ENCODE measurements around the gene CLNK. TPM values are rescaled to one million over a fixed set of nuclear protein-coding genes. Genes with fewer than 3 reads are reported as not detected.

Gene CLNK
- total RNA-seq, 1 experiment from 2014 or later: not detected

DNA sequence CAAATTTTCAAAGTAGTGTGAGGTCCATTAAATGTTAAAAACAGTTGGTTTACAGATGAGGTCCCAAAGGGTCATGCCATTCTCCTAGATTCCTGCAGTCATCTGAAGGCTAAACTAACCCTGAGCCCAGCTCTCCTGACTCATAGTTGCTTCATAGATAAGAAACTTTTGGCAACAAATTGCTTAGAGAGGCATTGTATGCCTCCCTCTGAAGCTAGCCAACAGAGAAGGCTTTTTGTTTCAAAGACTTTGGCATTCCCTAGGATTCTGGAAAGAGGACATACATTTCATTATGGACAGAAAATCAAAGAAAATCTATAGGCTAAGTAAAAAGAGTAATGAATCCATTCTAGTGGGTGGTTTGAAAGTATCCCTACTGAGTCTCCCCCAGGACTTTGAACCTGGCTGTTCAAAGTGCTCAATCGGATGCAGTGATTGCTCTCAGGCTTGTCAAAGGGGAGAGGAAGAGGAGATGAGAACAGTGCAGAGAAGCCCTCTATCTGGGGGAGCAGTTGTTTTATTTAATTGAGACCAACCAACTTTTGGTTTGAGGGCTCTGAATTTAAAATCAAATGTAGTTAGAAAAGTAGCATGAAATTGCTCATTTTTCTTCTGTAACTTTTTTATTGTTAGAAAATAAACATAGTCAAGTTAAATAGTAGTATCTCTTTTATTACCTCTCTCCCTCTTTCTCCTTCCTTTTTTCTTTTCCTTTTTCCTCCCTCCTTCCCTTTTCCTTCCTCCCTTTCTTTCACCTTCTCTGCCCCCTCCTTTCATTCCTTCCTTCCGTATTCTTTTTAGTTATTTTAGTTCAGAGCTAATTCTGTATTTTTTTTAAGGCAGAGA is 155.1 kb downstream of the CLNK start:
- Histone ChIP-seq H3K27ac (no peak overlapping the region), H3K4me3 (no peak overlapping the region), H3K9me3 (replicated peaks) (no peaks in the 10 kb centered on the region; the same call in 1 of the 2 replicates), H3K27me3 (peaks cover 33% of the 10 kb centered on the region), H3K4me1 (no peaks in the 10 kb centered on the region), H3K36me3 (no peaks in the 10 kb centered on the region)
- no peak for DNase-seq

- H3K27ac ChIP-seq: no peak overlapping the region
- H3K27me3 ChIP-seq: peaks cover 27% of the 10 kb centered on the region
- no peaks in the 10 kb centered on the region for H3K4me1 ChIP-seq
- H3K36me3 ChIP-seq: no peaks in the 10 kb centered on the region
- DNase-seq: no peak
- H3K4me3 ChIP-seq: no peak overlapping the region
- H3K9me3 ChIP-seq (replicated peaks): no peaks in the 10 kb centered on the region
Measured at GRCh38 chr4:10527438-10527837, 157.1 kb downstream of the CLNK start.

DNA sequence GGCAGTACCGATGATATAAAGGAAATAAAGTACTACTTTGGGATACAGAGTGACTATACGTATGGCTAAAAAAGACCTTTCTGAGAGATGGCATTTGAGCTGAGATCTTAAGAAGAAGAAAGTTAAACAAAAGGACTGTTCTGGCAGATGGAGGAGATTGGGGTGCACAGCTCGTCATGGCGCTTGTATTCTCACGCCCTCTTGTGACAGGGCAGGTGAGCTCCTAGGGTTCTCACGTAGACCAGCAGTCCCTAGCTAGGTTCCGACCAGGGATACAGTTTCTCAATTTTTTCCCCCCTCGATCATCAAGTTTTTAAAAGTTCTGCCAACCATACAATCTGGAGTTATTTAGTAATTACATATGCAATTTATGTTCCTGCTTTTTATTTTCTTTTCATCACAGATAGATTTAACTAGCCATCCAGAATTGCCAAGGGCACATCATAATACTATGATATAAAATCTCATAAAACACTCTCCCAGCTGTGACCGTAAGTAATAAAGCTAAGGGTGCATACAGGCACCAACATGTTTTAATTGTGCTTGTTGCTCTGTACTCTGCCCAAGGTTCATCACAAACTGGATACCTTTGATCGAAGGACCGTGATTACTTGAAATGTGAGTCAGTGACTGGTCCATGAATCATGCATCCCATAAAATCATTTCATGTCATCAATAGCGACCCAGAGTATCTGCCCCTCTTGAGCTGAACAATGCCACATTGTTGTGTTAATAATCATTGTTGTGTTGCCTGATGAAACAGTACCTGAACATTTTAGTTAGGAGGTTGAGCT is 157.9 kb downstream of the CLNK start:
- H3K4me1 ChIP-seq: no peaks in the 10 kb centered on the region
- DNase-seq: no peak
- no peaks in the 10 kb centered on the region for H3K36me3 ChIP-seq
- H3K4me3 ChIP-seq: no peak overlapping the region
- H3K9me3 ChIP-seq (replicated peaks): no peaks in the 10 kb centered on the region
- no peak overlapping the region for H3K27ac ChIP-seq
- H3K27me3 ChIP-seq: peaks cover 19% of the 10 kb centered on the region

DNA sequence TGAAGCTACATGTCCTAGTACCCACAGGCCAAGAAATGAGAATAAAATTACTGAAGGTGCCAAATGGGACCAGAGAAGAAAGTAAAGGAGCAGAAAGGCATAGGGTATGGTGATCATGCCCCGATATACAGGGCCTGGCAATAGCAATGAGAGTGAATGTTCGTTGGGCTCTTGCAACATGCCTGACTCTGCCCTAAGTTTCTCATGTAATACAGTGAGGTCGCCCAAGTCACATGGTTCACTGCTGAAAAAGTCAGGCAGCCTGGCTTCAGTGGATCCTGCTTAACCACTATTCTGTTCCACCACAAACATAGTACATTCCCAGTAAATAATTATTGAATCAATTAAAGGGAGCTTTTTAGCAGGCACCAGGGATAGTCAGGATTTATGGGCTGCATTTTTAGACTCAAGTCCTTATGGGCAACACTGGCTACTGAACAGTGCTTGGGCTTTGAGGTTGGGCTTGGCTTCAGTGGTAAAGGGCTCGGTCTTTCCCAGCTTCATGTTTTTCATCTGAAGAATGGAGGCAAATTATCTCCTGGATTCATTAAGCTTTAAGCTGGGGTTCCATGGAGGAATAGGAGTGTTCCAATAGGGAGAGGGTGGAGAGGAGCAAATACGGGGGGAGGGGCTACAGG is 160.3 kb downstream of the CLNK start:
- Histone ChIP-seq H3K4me1 (no peaks in the 10 kb centered on the region), H3K9me3 (replicated peaks) (no peaks in the 10 kb centered on the region), H3K27ac (no peak overlapping the region), H3K36me3 (no peaks in the 10 kb centered on the region), H3K27me3 (peaks cover 18% of the 10 kb centered on the region), H3K4me3 (no peak overlapping the region)
- no peak for DNase-seq

DNA sequence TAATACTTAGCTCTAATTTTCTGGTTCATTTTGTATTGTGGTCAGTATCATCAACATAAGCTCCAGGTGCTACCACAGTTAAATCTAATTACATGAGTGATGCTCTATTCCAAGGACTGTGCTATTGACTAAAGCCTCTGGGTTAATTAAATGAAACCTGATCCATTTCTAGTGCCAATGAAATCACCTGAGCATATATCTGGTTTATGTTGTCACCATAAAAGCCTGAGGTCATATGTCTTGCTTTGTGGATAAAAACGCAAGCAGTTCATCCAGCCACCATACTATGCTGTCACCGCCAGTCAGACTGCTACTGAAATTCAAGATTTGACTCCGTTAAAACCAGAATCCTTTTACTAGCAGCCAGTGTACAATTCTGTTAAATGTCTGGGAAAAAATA is 163.1 kb downstream of the CLNK start:
- Histone ChIP-seq H3K9me3 (replicated peaks) (no peaks in the 10 kb centered on the region), H3K27me3 (peaks cover 10% of the 10 kb centered on the region), H3K4me1 (no peaks in the 10 kb centered on the region), H3K4me3 (no peak overlapping the region), H3K36me3 (no peaks in the 10 kb centered on the region), H3K27ac (no peak overlapping the region)
- no peak for DNase-seq

GRCh38 chr4:10509733-10510132 is 174.8 kb downstream of the CLNK start:
- Histone ChIP-seq H3K9me3 (replicated peaks) (no peaks in the 10 kb centered on the region), H3K27ac (no peak overlapping the region), H3K4me1 (no peaks in the 10 kb centered on the region), H3K27me3 (no peaks in the 10 kb centered on the region), H3K4me3 (no peak overlapping the region), H3K36me3 (no peaks in the 10 kb centered on the region)
- no peak for DNase-seq

GRCh38 chr4:10506077-10506476 is 178.5 kb downstream of the CLNK start:
- no peak for DNase-seq
- no peaks in the 10 kb centered on the region for H3K4me1 ChIP-seq
- no peaks in the 10 kb centered on the region for H3K36me3 ChIP-seq
- H3K4me3 ChIP-seq: no peak overlapping the region
- no peaks in the 10 kb centered on the region; the same call in 1 of the 2 replicates for H3K27me3 ChIP-seq
- H3K27ac ChIP-seq: no peak overlapping the region
- no peaks in the 10 kb centered on the region for H3K9me3 ChIP-seq (replicated peaks)

DNA sequence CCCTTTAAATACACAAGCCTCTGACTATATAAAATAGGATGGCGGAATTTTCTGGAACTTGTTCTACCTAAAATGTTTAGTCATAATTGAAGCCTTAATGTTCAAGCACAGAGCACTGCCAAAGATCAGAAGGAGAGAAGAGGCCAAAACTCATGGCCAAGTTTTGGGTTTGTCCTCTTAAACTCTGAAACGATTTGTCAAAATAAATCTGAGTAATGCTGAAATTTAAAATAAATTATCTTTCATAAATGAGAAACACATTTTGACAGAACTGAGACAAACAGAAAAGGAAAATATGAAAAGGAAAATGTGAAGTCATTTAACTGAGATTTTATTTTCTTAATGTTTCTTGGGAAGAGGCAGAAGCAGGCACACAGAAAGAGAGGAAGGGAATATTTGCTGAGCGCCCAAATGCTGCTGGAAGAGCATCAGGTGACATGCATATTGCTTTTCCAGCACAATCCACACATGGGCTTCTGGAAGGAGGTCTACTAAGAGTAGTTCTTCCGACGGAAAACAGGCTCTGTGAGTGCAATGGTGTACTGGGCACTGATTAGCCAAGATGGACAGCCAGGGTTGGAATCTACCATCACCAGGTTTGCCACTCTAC is 179.9 kb downstream of the CLNK start:
- no peak for DNase-seq
- no peaks in the 10 kb centered on the region for H3K9me3 ChIP-seq (replicated peaks)
- no peaks in the 10 kb centered on the region; the same call in 1 of the 2 replicates for H3K27me3 ChIP-seq
- H3K4me3 ChIP-seq: no peak overlapping the region
- no peak overlapping the region for H3K27ac ChIP-seq
- H3K4me1 ChIP-seq: no peaks in the 10 kb centered on the region
- no peaks in the 10 kb centered on the region for H3K36me3 ChIP-seq

DNA sequence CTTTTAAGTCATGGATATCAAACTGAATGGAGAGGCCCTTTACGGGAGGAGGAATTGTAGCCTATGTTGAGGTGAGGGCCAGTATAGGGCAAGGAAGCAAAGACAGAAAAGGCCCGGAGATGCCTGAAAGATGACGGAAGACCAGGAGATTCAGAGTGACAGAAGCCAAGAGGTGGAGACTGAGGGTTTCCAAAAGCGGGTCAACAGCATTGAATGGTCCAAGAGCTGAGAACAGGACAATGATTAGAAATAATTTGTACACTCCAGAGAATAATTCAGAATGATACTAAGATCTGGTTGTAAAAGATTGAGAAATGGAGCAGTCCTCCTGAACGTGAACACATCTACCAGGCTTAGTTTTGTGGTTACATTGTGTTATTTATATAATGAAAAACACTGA is 181.9 kb downstream of the CLNK start:
- Histone ChIP-seq H3K4me3 (no peak overlapping the region), H3K9me3 (replicated peaks) (no peaks in the 10 kb centered on the region)
- no peak for DNase-seq

GRCh38 chr4:10500776-10501175 is 183.8 kb downstream of the CLNK start:
- no peaks in the 10 kb centered on the region for H3K36me3 ChIP-seq
- no peaks in the 10 kb centered on the region for H3K9me3 ChIP-seq (replicated peaks)
- no peak overlapping the region for H3K27ac ChIP-seq
- no peak overlapping the region for H3K4me3 ChIP-seq
- H3K27me3 ChIP-seq: no peaks in the 10 kb centered on the region; the same call in 1 of the 2 replicates
- DNase-seq: no peak
- H3K4me1 ChIP-seq: no peaks in the 10 kb centered on the region

More for the DNA sequence above, 181.9 kb downstream of the CLNK start:
- H3K36me3 ChIP-seq: no peaks in the 10 kb centered on the region
- H3K4me1 ChIP-seq: no peaks in the 10 kb centered on the region
- no peaks in the 10 kb centered on the region; the same call in 1 of the 2 replicates for H3K27me3 ChIP-seq
- no peak overlapping the region for H3K27ac ChIP-seq

GRCh38 chr4:10496200-10496599 is 188.4 kb downstream of the CLNK start:
- H3K36me3 ChIP-seq: no peaks in the 10 kb centered on the region
- H3K27me3 ChIP-seq: peaks cover 11% of the 10 kb centered on the region; the same call in 1 of the 2 replicates
- no peak for DNase-seq
- H3K27ac ChIP-seq: no peak overlapping the region
- H3K4me1 ChIP-seq: no peaks in the 10 kb centered on the region
- no peaks in the 10 kb centered on the region for H3K9me3 ChIP-seq (replicated peaks)
- H3K4me3 ChIP-seq: no peak overlapping the region

GRCh38 chr4:10495651-10496050 is 188.9 kb downstream of the CLNK start:
- no peak for DNase-seq
- no peak overlapping the region for H3K27ac ChIP-seq
- no peaks in the 10 kb centered on the region for H3K36me3 ChIP-seq
- peaks cover 11% of the 10 kb centered on the region; the same call in 1 of the 2 replicates for H3K27me3 ChIP-seq
- no peaks in the 10 kb centered on the region for H3K4me1 ChIP-seq
- H3K4me3 ChIP-seq: no peak overlapping the region
- no peaks in the 10 kb centered on the region for H3K9me3 ChIP-seq (replicated peaks)

GRCh38 chr4:10492464-10492863 is 192.1 kb downstream of the CLNK start:
- Histone ChIP-seq H3K36me3 (no peaks in the 10 kb centered on the region), H3K27me3 (peaks cover 11% of the 10 kb centered on the region; the same call in 1 of the 2 replicates), H3K4me1 (no peaks in the 10 kb centered on the region), H3K4me3 (no peak overlapping the region), H3K27ac (no peak overlapping the region), H3K9me3 (replicated peaks) (no peaks in the 10 kb centered on the region)
- DNase-seq: no peak

DNA sequence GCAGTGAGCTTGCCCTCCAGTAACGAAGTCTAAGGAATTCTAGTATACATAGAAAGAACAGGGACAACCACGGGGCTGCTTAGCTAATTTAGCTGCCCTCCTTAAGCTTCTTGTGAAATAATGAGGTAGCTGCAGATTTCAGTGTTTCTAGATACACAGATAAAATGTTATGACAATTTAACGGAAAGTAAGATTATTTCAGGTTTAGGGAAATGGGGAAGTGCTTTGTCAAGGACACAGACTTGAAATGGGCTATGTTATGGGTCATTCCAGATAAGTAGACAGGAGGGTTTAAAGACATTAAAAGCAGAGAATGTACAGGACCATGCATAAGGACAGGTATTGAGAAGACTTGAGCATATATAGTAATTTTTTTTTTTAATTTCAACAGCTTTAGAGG is 193.2 kb downstream of the CLNK start:
- Histone ChIP-seq H3K27me3 (peaks cover 11% of the 10 kb centered on the region; the same call in 1 of the 2 replicates), H3K4me3 (no peak overlapping the region), H3K27ac (no peak overlapping the region), H3K9me3 (replicated peaks) (no peaks in the 10 kb centered on the region), H3K4me1 (no peaks in the 10 kb centered on the region), H3K36me3 (no peaks in the 10 kb centered on the region)
- no peak for DNase-seq

Measured in SJCRH30 (cell line).